Measurements from ENCODE around the gene SMAP1.

SMAP1 gene

GRCh38 chr6:70708448-70708847, 40.8 kb downstream of the SMAP1 start:
- DNase-seq, result no peak
- Histone ChIP-seq H3K4me1 (peaks cover 0 to 5% (median 0%) of the 10 kb centered on the region in 4 donors), H3K4me3 (no peak overlapping the region), H3K27ac (no peak overlapping the region), H3K27me3 (no peaks in the 10 kb centered on the region), H3K9me3 (no peaks in the 10 kb centered on the region), H3K36me3 (no peaks in the 10 kb centered on the region)
- intact Hi-C loops (cut with DNase I; ENCODE audit: low total_unique reads), result loop anchor here (5.0 kb wide), 1 partner anchor 179 kb away; no protein-coding TSS in a partner anchor
- TF ChIP-seq CTCF (IDR thresholded peaks at IDR 0.05), result no peak

- H3K36me3 ChIP-seq, result no peaks in the 10 kb centered on the region
- no peak for TF ChIP-seq CTCF (IDR thresholded peaks at IDR 0.05)
- no peaks in the 10 kb centered on the region for H3K4me1 ChIP-seq
- no peaks in the 10 kb centered on the region for H3K27me3 ChIP-seq
- DNase-seq, result no peak
- H3K27ac ChIP-seq, result no peak overlapping the region
- H3K4me3 ChIP-seq, result no peak overlapping the region
- H3K9me3 ChIP-seq, result peaks cover 0 to 3% (median 0%) of the 10 kb centered on the region in 3 donors
- intact Hi-C loops (cut with DNase I; ENCODE audit: low total_unique reads), result loop anchor here (5.0 kb wide), 1 partner anchor 177 kb away; no protein-coding TSS in a partner anchor
Measured at GRCh38 chr6:70709826-70710225, 42.1 kb downstream of the SMAP1 start.

GRCh38 chr6:70714716-70715257, 47.1 kb downstream of the SMAP1 start:
- no peak for DNase-seq
- Histone ChIP-seq H3K9me3 (peaks cover 0 to 5% (median 3%) of the 10 kb centered on the region in 3 donors), H3K4me1 (peaks cover 0 to 10% (median 2%) of the 10 kb centered on the region in 4 donors), H3K27me3 (no peaks in the 10 kb centered on the region), H3K36me3 (no peaks in the 10 kb centered on the region), H3K27ac (no peak overlapping the region), H3K4me3 (no peak overlapping the region)
- intact Hi-C loops (cut with DNase I; ENCODE audit: low total_unique reads), result no loop called here
- no peak for TF ChIP-seq CTCF (IDR thresholded peaks at IDR 0.05)

- H3K27me3 ChIP-seq, result no peaks in the 10 kb centered on the region
- no peaks in the 10 kb centered on the region for H3K36me3 ChIP-seq
- DNase-seq, result no peak
- H3K4me3 ChIP-seq, result no peak overlapping the region
- H3K27ac ChIP-seq, result no peak overlapping the region
- peaks cover 0 to 10% (median 2%) of the 10 kb centered on the region in 4 donors for H3K4me1 ChIP-seq
- intact Hi-C loops (cut with DNase I; ENCODE audit: low total_unique reads), result no loop called here
- TF ChIP-seq CTCF (IDR thresholded peaks at IDR 0.05), result no peak
- peaks cover 0 to 5% (median 3%) of the 10 kb centered on the region in 3 donors for H3K9me3 ChIP-seq
Measured at GRCh38 chr6:70717038-70717801, 49.5 kb downstream of the SMAP1 start.

- H3K27ac ChIP-seq, result no peak overlapping the region
- no peak overlapping the region for H3K4me3 ChIP-seq
- intact Hi-C loops (cut with DNase I; ENCODE audit: low total_unique reads), result no loop called here
- no peak for DNase-seq
- H3K27me3 ChIP-seq, result no peaks in the 10 kb centered on the region
- no peaks in the 10 kb centered on the region for H3K36me3 ChIP-seq
- TF ChIP-seq CTCF (IDR thresholded peaks at IDR 0.05), result no peak
- H3K4me1 ChIP-seq, result peaks cover 0 to 8% (median 0%) of the 10 kb centered on the region in 4 donors
- no peaks in the 10 kb centered on the region for H3K9me3 ChIP-seq
Measured at GRCh38 chr6:70724524-70724923, 56.8 kb downstream of the SMAP1 start.
